Hepatocyte (in vitro differentiated cells): Measurements from ENCODE around the gene ZNF207. TPM values are rescaled to one million over a fixed set of nuclear protein-coding genes. Genes with fewer than 3 reads are reported as not detected.
"Not testable (repeated sequence)": the region's sequence is repeated elsewhere in the genome, so short reads cannot be mapped to it uniquely, and the experiment has no call there.

Experiments used
- DNase-seq: peaks from one replicate; pipeline ENCODE4 v3.0.0-alpha.2; 2016; ENCODE audit warnings: low spot score
- H2AFZ ChIP-seq: fragments of 200-600 bp; sonication (generic); 2 replicates; pipeline ENCODE4 v1.6.0; 2016; ENCODE audit warnings: antibody characterized with exemption, mild to moderate bottlenecking
- H3K27ac ChIP-seq: fragments of 200-600 bp; sonication (generic); 2 replicates; pipeline ENCODE4 v1.5.1; 2016; ENCODE audit warnings: mild to moderate bottlenecking
- H3K27me3 ChIP-seq: fragments of 200-600 bp; sonication (generic); 2 replicates; pipeline ENCODE4 v1.6.1; 2016
- H3K36me3 ChIP-seq: fragments of 200-600 bp; sonication (generic); replicated peaks from 2 replicates; pipeline ENCODE4 v1.5.1; 2016; ENCODE audit warnings: low read depth; ENCODE audit not compliant: insufficient read depth
- H3K4me1 ChIP-seq: fragments of 200-600 bp; sonication (generic); 2 replicates; pipeline ENCODE4 v1.5.1; 2016; ENCODE audit warnings: mild to moderate bottlenecking, moderate library complexity; ENCODE audit not compliant: insufficient read depth
- H3K4me2 ChIP-seq: fragments of 200-600 bp; sonication (generic); 2 replicates; pipeline ENCODE4 v1.6.0; 2016
- H3K4me3 ChIP-seq: fragments of 200-600 bp; sonication (generic); 2 replicates; pipeline ENCODE4 v1.5.1; 2016; ENCODE audit warnings: mild to moderate bottlenecking
- H3K79me2 ChIP-seq: fragments of 200-600 bp; sonication (generic); 2 replicates; pipeline ENCODE4 v1.6.0; 2017; ENCODE audit warnings: mild to moderate bottlenecking
- H3K9me2 ChIP-seq: fragments of 200-600 bp; sonication (generic); replicated peaks from 2 replicates; pipeline ENCODE4 v1.6.0; 2017; ENCODE audit warnings: mild to moderate bottlenecking; ENCODE audit not compliant: insufficient read depth
- H3K9me3 ChIP-seq: fragments of 200-600 bp; sonication (generic); 2 replicates; pipeline ENCODE4 v1.5.1; 2016; ENCODE audit warnings: low read depth, mild to moderate bottlenecking
- H4K20me1 ChIP-seq: fragments of 200-600 bp; sonication (generic); 2 replicates; pipeline ENCODE4 v1.6.0; 2016; ENCODE audit warnings: mild to moderate bottlenecking; ENCODE audit not compliant: insufficient read depth, poor library complexity, severe bottlenecking
- CTCF ChIP-seq: fragments of 200-600 bp; sonication (generic); IDR thresholded peaks from 2 replicates; pipeline ENCODE4 v1.5.1; 2016; ENCODE audit warnings: antibody characterized with exemption, mild to moderate bottlenecking; ENCODE audit not compliant: poor library complexity
- EZH2 ChIP-seq: fragments of 200-600 bp; sonication (generic); IDR thresholded peaks from 2 replicates; pipeline ENCODE4 v1.6.1; 2016; ENCODE audit warnings: antibody characterized with exemption, mild to moderate bottlenecking, borderline replicate concordance
- EZH2phosphoT487 ChIP-seq: fragments of 200-600 bp; sonication (generic); IDR thresholded peaks from one replicate; pipeline ENCODE4 v1.6.1; 2018; ENCODE audit warnings: antibody characterized with exemption, mild to moderate bottlenecking, low read depth, moderate library complexity; ENCODE audit not compliant: unreplicated experiment, severe bottlenecking
- WGBS: methylation state at CpG from one replicate; pipeline ENCODE4 v1.1.6; 2016; ENCODE audit warnings: low lambda C conversion rate; ENCODE audit errors: missing lambda C conversion rate; 5-methylcytosine and 5-hydroxymethylcytosine counted together
- polyA plus RNA-seq: library from polyadenylated mRNA; unstranded; fragments of >200 nt; fragmentation: Nextera tagmentation; extraction: Ambion mirVana; gene quantifications from 2 replicates; pipeline ENCODE4 v1.2.1, GENCODE V29; 2016
- total RNA-seq: library from RNA; depleted of rRNA; stranded (reverse); fragments of >200 nt; gene quantifications from 2 replicates; pipeline ENCODE4 v1.2.3, GENCODE V29; 2014

The ZNF207 gene
- total and polyA plus RNA-seq, 2 experiments from 2014 or later: 137 to 138 TPM

GRCh38 chr17:32386844-32387243 lies 36.9 kb downstream of the ZNF207 start:
- H2AFZ ChIP-seq: no peak overlapping the region
- H3K27me3 ChIP-seq: no peaks in the 10 kb centered on the region
- H3K27ac ChIP-seq: peak overlapping the region; percentile 34
- no peaks in the 10 kb centered on the region for H3K79me2 ChIP-seq
- H3K9me2 ChIP-seq: no peaks in the 10 kb centered on the region
- H3K36me3 ChIP-seq: no peaks in the 10 kb centered on the region
- no peaks in the 10 kb centered on the region for H4K20me1 ChIP-seq
- no peak overlapping the region for H3K4me2 ChIP-seq
- no peak for DNase-seq
- no peak overlapping the region for H3K4me3 ChIP-seq
- no peaks in the 10 kb centered on the region for H3K9me3 ChIP-seq
- peaks cover 14% of the 10 kb centered on the region for H3K4me1 ChIP-seq
- no peak for TF ChIP-seq EZH2

GRCh38 chr17:32388128-32388527 lies 38.2 kb downstream of the ZNF207 start:
- peaks cover 14% of the 10 kb centered on the region for H3K4me1 ChIP-seq
- WGBS: 96% methylated on average over 14 of the region's 14 CpGs
- H3K36me3 ChIP-seq, H3K27ac ChIP-seq, H4K20me1 ChIP-seq, H3K4me3 ChIP-seq, H3K9me3 ChIP-seq, H3K27me3 ChIP-seq, DNase-seq, H3K79me2 ChIP-seq, H3K9me2 ChIP-seq, H2AFZ ChIP-seq, H3K4me2 ChIP-seq: not testable (repeated sequence)

- Histone ChIP-seq H3K27me3 (no peaks in the 10 kb centered on the region), H3K79me2 (no peaks in the 10 kb centered on the region), H2AFZ (no peak overlapping the region), H3K4me3 (no peak overlapping the region), H3K9me2 (no peaks in the 10 kb centered on the region), H3K4me2 (no peak overlapping the region), H3K36me3 (no peaks in the 10 kb centered on the region), H3K9me3 (no peaks in the 10 kb centered on the region), H3K27ac (peak overlapping the region; percentile 34), H3K4me1 (peaks cover 14% of the 10 kb centered on the region), H4K20me1 (no peaks in the 10 kb centered on the region)
- TF ChIP-seq CTCF (no peak), EZH2phosphoT487 (no peak), EZH2 (no peak)
- no peak for DNase-seq
- 86% methylated on average over 6 of the region's 6 CpGs for WGBS
Observed at GRCh38 chr17:32388613-32389459, 38.9 kb downstream of the ZNF207 start.

GRCh38 chr17:32393904-32394303 lies 43.9 kb downstream of the ZNF207 start:
- Histone ChIP-seq H3K9me2 (no peaks in the 10 kb centered on the region), H3K9me3 (no peaks in the 10 kb centered on the region), H3K4me1 (peaks cover 4% of the 10 kb centered on the region), H4K20me1 (no peaks in the 10 kb centered on the region), H3K4me2 (no peak overlapping the region), H3K79me2 (no peaks in the 10 kb centered on the region), H3K27ac (no peak overlapping the region), H2AFZ (no peak overlapping the region), H3K4me3 (no peak overlapping the region), H3K27me3 (no peaks in the 10 kb centered on the region), H3K36me3 (no peaks in the 10 kb centered on the region)
- no peak for TF ChIP-seq EZH2
- TF ChIP-seq EZH2phosphoT487: no peak
- TF ChIP-seq CTCF: no peak
- WGBS: 89% methylated on average over 5 of the region's 5 CpGs
- no peak for DNase-seq
